ENCODE data around the gene DCTN2. TPM values are rescaled to one million over a fixed set of nuclear protein-coding genes. Genes with fewer than 3 reads are reported as not detected.

DCTN2 gene
- total and polyA plus RNA-seq, 4 donors: 28.5 to 66.6 (median 31.2) TPM

GRCh38 chr12:57491393-57492280 is 55.4 kb downstream of the DCTN2 start (continued):
- no peak for TF ChIP-seq ZBTB33 (IDR thresholded peaks at IDR 0.05)
- TF ChIP-seq HNF4A (conservative IDR thresholded peaks at IDR 0.05): no peak

- WGBS: 95% methylated on average over 4 of the region's 4 CpGs
- Histone ChIP-seq H3K4me1 (ENCODE audit: control insufficient read depth in 4 of 4, insufficient read depth in 4 of 4, low read length in 3 of 4) (peaks cover 2 to 17% (median 11%) of the 10 kb centered on the region in 4 donors), H3K4me3 (ENCODE audit: low read depth in 1 of 3, low read length in 3 of 3) (no peak overlapping the region), H3K36me3 (ENCODE audit: control insufficient read depth in 4 of 4, insufficient read depth in 3 of 4, low read depth in 1 of 4, low read length in 3 of 4) (peaks cover 8 to 28% (median 18%) of the 10 kb centered on the region in 4 donors), H3K9me3 (ENCODE audit: control insufficient read depth in 4 of 4, low read length in 3 of 4) (no peaks in the 10 kb centered on the region), H3K9ac (ENCODE audit: low read depth in 1 of 2, low read length in 2 of 2) (no peak overlapping the region), H3K27me3 (ENCODE audit: control insufficient read depth in 4 of 4, insufficient read depth in 4 of 4, low read length in 3 of 4) (no peaks in the 10 kb centered on the region), H3K27ac (ENCODE audit: low read depth in 1 of 2, low read length in 2 of 2) (no peak overlapping the region)
- DNase-seq (ENCODE audit: low spot score): no peak
- TF ChIP-seq RAD21 (IDR thresholded peaks at IDR 0.05) (no peak), NR2F2 (IDR thresholded peaks at IDR 0.05) (no peak), ZBTB33 (IDR thresholded peaks at IDR 0.05) (no peak), FOXA2 (IDR thresholded peaks at IDR 0.05) (no peak), HNF4A (conservative IDR thresholded peaks at IDR 0.05) (no peak), YY1 (IDR thresholded peaks at IDR 0.05) (no peak), SP1 (IDR thresholded peaks at IDR 0.05) (no peak), HNF4G (IDR thresholded peaks at IDR 0.05) (no peak), GABPA (IDR thresholded peaks at IDR 0.05 in 1 of 2, conservative IDR thresholded peaks at IDR 0.05 in 1 of 2) (no peak), RXRA (IDR thresholded peaks at IDR 0.05) (no peak), TAF1 (conservative IDR thresholded peaks at IDR 0.05) (no peak), EGR1 (IDR thresholded peaks at IDR 0.05; ENCODE audit: low read depth in 2 of 2) (no peak), FOXA1 (IDR thresholded peaks at IDR 0.05) (no peak), ATF3 (IDR thresholded peaks at IDR 0.05) (no peak), REST (IDR thresholded peaks at IDR 0.05) (no peak), JUND (IDR thresholded peaks at IDR 0.05) (no peak), CTCF (IDR thresholded peaks at IDR 0.05; ENCODE audit: low read depth, low read length, missing input control) (no peak), MAX (IDR thresholded peaks at IDR 0.05) (no peak)
Observed at GRCh38 chr12:57490126-57490525, 56.9 kb downstream of the DCTN2 start.
